Hematopoietic multipotent progenitor cell treated with erythropoietin and hydrocortisone succinate and interleukin-3 and kit ligand, for 6 days (in vitro differentiated cells): Measurements from ENCODE around the gene DHRS13.
A peak's percentile ranks its signal among the peaks of the same experiment; 100 is the strongest.
"Not testable (repeated sequence)": the region's sequence is repeated elsewhere in the genome, so short reads cannot be mapped to it uniquely, and the experiment has no call there.

Experiments
- DNase-seq: peaks from one replicate; pipeline ENCODE4 v3.0.0-alpha.2; 2015

The DHRS13 gene

GRCh38 chr17:28881533-28882056, 21.3 kb downstream of the DHRS13 start:
- no peak for DNase-seq

GRCh38 chr17:28880572-28880945, 22.3 kb downstream of the DHRS13 start:
- no peak for DNase-seq

- peak; percentile 57 for DNase-seq
Measured at GRCh38 chr17:28879886-28880571, 22.9 kb downstream of the DHRS13 start.

- peak; percentile 80 for DNase-seq
Measured at GRCh38 chr17:28878981-28879380, 23.9 kb downstream of the DHRS13 start.

GRCh38 chr17:28878158-28878910, 24.5 kb downstream of the DHRS13 start:
- DNase-seq, result no peak

GRCh38 chr17:28877150-28877711, 25.6 kb downstream of the DHRS13 start:
- not testable (repeated sequence) for DNase-seq

- DNase-seq, result peak; percentile 55
Measured at GRCh38 chr17:28875848-28876550, 26.9 kb downstream of the DHRS13 start.

GRCh38 chr17:28874750-28875149, 28.1 kb downstream of the DHRS13 start:
- peak; percentile 57 for DNase-seq

- no peak for DNase-seq
Measured at GRCh38 chr17:28873839-28874238, 29.0 kb downstream of the DHRS13 start.

- peak; percentile 51 for DNase-seq
Measured at GRCh38 chr17:28871056-28871579, 31.8 kb downstream of the DHRS13 start.

- DNase-seq, result no peak
Measured at GRCh38 chr17:28867276-28867675, 35.6 kb downstream of the DHRS13 start.

- peak; percentile 74 for DNase-seq
Measured at GRCh38 chr17:28865946-28866752, 36.7 kb downstream of the DHRS13 start.

GRCh38 chr17:28864991-28865849, 37.7 kb downstream of the DHRS13 start:
- peak; percentile 98 for DNase-seq

- no peak for DNase-seq
Measured at GRCh38 chr17:28863953-28864352, 38.9 kb downstream of the DHRS13 start.

GRCh38 chr17:28862561-28862960, 40.3 kb downstream of the DHRS13 start:
- peak; percentile 51 for DNase-seq

GRCh38 chr17:28861393-28862203, 41.3 kb downstream of the DHRS13 start:
- peak; percentile 87 for DNase-seq

GRCh38 chr17:28860363-28860808, 42.5 kb downstream of the DHRS13 start:
- DNase-seq, result peak; percentile 57

GRCh38 chr17:28858801-28859355, 44.0 kb downstream of the DHRS13 start:
- DNase-seq, result peak; percentile 65
